NOMO-1 treated with dmso at 0.1 percent for 144 hours (cell line): ENCODE data around the gene LAMB1.

Source experiments
- DNase-seq: peaks from one replicate; lab custom pipeline; 2025; ENCODE audit not compliant: unreplicated experiment; lab: John Stamatoyannopoulos, UW

LAMB1 gene

DNA sequence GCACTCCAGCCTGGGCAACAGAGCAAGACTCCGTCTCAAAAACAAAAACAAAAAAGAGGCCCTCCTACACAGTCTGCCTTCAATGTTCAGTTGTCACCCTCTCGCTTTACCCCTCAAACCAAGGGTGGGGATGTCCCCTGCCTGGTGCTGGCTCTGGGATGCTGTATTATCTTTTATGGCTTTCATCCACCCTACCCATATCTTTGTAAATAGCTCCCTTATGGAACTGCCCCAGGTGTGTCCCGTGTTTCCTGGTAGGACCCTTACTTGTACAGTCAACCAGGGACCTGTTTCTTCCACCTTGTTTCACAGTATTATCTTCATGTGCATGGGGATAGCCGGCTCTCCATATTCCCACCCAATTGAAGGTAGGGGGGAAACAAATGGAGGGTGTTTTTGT lies 15.7 kb upstream of the LAMB1 start:
- no peak for DNase-seq

DNA sequence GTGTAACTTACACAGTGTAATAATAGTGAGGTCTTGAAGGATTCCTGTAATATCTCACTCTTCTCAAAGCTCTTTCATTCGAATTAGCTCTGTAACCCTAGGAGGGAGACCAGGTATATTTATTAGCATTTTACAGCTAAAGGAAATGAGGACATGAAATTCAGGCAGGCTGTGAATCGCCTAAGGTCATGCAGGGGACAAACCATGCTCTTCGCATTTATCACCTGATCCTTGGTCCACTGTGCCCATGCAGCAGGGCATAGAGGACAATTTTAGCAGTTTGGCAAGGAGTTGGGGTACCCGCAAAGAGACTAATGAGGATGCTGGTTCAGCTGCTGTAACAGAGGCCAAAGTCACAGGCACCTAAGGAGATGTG lies 14.8 kb upstream of the LAMB1 start:
- DNase-seq, result no peak

- no peak for DNase-seq
These were observed 14.1 kb upstream of the LAMB1 start for GRCh38 chr7:108016841-108017775.

GRCh38 chr7:108015740-108016139 lies 12.8 kb upstream of the LAMB1 start:
- no peak for DNase-seq

DNA sequence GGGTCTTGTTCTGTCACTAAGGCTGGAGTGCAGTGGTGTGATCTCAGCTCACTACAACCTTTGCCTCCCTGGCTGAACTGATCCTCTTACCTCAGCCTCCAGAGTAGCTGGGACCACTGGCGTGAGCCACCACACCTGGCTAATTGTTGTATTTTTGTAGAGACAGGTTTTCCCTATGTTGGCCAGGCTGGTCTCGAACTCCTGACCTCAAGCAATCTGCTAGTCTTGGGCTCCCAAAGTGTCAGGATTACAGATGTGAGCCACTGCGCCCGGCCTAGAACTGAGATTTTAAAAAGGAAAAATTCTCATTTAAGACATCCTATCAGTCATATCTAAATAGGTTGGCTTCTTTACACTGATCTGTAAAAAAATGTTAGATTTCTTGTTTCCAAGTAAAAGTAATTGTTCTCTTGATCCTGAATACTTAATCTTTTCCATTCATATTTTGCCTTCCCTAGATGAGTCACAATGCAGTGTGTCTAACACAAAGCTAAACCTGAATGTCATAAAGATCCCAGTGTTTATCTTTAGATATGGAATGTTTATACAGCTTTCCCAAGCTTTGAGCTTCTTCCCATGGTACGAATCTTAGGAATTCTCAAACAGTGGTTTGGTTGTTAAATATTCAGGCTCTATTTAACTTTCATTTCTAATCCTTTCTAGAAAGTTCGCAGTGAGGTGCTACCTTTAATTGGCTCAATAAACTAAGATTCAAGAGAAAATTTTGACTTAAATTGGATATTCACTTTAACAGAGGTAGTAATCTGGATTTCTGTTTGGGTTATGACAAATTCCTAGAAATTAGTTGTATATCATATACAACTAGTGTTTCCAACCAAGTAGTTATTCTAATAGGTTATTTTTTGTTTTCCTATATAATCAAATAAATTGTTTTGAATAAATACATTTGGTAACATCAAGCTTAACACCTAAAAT lies 12.1 kb upstream of the LAMB1 start:
- DNase-seq, result no peak

- DNase-seq, result no peak
These were observed 11.3 kb upstream of the LAMB1 start for GRCh38 chr7:108014215-108014614.

- DNase-seq, result no peak
These were observed 9.8 kb upstream of the LAMB1 start for GRCh38 chr7:108012499-108013430.

DNA sequence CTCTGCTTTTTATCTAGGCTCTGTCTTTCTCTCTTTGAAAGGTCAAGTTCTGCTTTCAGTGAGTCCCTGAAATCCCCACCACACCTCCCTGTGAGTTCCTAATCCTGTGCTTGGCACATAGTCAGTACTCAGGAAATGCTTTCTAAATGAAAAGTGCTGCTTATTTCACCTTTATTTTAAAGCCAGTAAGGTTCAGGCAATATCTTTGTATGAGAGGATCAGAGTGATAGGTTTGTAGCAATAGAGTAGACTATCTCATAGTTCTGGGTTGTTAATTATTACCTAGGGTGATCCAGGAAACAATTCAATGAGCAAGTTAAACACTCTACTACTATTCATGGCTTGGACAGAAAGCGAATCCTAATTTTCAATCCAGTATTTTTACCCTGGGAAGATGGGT lies 7.4 kb upstream of the LAMB1 start:
- no peak for DNase-seq

- no peak for DNase-seq
These were observed 6.9 kb upstream of the LAMB1 start for GRCh38 chr7:108009873-108010272.

DNA sequence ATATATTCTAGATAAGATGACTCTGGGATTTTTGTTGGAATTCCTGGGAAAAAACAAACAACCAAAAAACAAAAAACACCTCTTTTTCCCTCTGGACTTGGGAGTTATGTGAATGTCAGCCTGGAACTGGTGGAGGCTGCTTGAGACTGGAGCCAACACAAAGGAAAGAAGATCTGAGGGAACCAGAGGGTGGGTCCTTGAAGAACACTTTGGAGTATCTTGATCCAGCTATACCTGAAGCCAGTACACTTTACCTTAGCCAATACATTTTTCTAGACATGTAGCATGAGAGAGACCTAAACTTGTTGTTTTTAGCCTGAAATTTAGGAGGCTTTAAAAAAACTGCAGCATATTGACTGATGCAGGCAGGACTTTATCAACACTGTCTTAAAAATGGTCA lies 5.9 kb upstream of the LAMB1 start:
- no peak for DNase-seq

DNA sequence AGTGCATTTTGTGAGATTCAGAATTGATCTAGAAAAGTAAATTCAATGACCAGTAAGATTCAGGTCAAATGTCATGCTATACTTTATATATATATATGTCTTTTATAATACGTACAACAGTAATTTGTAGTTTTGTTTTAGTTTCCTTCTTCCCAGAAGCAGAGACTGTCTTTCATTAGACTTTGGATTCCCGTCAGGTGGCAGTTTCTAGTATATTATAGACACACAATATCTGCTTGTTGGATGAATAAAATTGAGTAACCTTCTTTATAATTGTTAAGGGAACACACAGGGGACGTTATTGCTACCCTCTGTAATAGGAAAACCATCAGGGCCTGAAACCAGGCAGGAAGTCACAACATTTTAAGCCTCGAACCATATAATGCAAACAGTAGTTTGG lies 5.3 kb upstream of the LAMB1 start:
- no peak for DNase-seq

- no peak for DNase-seq
These were observed 4.8 kb upstream of the LAMB1 start for GRCh38 chr7:108007762-108008161.

- no peak for DNase-seq
These were observed 4.3 kb upstream of the LAMB1 start for GRCh38 chr7:108007261-108007660.

DNA sequence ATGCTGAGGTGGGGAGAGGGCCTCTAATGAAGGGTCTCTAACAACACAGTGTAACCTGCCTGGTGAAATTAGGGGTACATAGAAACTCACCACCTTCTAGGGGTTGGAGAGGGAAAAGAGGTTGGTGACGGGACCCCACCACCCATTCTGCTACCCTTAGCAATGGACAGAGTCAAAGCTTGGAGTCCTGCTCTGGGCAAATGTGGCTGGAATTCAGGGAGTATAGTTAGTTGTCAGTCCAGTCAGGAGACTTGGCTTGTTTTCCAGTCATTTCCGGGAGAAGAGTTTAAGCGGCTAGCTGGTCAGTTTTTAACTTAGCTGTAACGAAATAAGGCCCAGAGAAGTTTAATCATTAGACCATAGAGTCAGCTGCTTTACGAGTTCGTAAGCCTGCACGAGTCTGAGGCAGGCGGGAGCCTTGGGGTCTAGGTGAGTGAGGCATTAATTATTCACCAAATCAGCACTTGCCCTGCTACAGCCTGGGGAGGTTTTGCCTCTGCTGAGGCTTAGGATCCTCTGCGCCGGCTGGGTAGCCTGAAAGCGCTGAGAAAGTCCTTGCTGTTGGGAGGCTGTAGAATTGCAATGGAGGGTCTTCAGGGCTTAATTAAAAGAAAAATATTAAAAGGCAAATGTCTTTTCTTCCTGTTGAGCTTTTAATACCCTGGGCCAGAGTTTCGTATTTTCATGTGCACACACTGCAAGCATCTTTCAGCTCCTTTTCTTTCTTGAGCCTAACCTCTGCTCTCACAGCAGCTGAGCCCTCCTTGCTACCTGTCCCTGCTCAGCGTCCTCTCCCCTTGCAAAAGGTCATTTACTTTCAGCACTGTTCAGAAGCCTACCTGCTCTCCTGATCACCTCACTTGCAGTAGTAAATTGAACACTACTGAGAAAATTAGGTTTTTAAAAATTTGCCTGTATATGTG lies 1.5 kb upstream of the LAMB1 start:
- DNase-seq, result no peak

- no peak for DNase-seq
These were observed 606 bp upstream of the LAMB1 start for GRCh38 chr7:108003599-108003935.

DNA sequence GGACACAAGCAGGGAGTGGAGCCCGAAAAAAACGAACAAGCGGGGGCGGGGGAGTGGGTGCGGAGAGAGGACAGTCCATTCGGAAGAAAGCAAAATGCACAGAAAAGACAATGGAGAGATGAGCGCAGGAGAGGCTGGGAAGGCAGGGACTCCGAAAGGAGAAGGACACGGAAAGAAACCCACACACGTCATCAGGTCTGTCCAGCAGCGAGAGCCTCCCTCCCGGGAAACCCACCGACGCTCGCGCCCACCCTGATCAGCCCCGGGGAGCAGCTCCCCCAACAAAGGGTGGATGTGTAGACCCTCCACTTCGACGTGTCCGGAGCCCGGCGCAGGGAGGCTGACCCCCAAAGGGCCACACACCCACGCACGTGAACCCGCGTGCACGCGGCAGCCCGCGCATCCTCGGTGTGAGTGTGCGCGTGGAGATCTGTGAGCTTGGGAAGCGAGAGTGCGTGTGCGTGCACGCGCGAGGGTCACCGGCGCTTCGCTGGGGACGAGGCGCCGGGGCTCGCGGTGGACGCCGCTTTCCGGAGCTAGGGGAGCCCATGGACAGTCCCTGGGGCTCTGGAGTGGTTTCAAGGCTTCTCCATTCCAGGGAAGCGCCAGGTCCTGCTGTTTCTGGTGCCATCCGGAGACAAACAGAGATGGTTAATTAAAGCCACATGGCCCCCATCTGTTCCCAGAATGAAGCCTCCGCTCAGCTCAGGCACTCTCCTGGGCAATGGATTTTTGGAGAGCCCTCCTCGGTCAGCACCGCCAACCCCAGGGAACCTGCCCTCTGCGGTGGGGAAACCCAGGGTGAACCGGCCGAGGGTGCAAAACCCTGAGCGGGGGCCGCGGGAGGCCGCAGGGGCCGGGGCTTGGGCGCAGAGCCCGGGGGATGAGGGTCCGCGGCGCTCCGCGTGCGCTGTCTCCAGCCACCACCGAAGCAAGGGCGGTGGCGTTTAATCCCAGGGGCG lies 916 bp downstream of the LAMB1 start:
- DNase-seq, result no peak

GRCh38 chr7:108000875-108001763 lies 1.8 kb downstream of the LAMB1 start:
- no peak for DNase-seq
